ENCODE measurements around the gene TMEM117.
"Not testable (repeated sequence)": the region's sequence is repeated elsewhere in the genome, so short reads cannot be mapped to it uniquely, and the experiment has no call there.

TMEM117 gene

DNA sequence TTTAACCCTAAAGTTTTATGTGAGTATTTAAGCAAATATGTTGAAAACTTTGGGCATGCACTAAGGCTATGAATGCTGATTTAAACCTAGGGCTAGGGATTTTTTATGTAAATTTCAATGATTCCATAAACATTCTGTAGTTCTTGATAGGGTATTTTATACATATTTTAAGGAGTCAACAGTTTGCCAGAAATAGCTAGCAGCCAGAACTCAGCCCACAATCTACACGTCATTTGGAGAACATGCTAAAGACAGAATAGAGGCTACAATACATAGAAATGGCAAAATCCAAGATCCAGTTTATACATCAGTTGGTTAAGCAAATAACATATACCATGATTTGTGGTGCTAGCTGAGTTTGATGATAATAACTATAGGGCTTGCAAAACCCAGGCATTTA lies 184.7 kb downstream of the TMEM117 start:
- no peak overlapping the region for H3K4me3 ChIP-seq (replicated peaks in 1 of 2; ENCODE audit: low read depth in 2 of 2, low read length in 2 of 2)
- TF ChIP-seq, protein P1, sequence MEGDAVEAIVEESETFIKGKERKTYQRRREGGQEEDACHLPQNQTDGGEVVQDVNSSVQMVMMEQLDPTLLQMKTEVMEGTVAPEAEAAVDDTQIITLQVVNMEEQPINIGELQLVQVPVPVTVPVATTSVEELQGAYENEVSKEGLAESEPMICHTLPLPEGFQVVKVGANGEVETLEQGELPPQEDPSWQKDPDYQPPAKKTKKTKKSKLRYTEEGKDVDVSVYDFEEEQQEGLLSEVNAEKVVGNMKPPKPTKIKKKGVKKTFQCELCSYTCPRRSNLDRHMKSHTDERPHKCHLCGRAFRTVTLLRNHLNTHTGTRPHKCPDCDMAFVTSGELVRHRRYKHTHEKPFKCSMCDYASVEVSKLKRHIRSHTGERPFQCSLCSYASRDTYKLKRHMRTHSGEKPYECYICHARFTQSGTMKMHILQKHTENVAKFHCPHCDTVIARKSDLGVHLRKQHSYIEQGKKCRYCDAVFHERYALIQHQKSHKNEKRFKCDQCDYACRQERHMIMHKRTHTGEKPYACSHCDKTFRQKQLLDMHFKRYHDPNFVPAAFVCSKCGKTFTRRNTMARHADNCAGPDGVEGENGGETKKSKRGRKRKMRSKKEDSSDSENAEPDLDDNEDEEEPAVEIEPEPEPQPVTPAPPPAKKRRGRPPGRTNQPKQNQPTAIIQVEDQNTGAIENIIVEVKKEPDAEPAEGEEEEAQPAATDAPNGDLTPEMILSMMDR (IDR thresholded peaks at IDR 0.05; ENCODE audit: low read depth, low read length) = no peak
- DNase-seq (ENCODE audit: low read depth in 2 of 2) = no peak

DNA sequence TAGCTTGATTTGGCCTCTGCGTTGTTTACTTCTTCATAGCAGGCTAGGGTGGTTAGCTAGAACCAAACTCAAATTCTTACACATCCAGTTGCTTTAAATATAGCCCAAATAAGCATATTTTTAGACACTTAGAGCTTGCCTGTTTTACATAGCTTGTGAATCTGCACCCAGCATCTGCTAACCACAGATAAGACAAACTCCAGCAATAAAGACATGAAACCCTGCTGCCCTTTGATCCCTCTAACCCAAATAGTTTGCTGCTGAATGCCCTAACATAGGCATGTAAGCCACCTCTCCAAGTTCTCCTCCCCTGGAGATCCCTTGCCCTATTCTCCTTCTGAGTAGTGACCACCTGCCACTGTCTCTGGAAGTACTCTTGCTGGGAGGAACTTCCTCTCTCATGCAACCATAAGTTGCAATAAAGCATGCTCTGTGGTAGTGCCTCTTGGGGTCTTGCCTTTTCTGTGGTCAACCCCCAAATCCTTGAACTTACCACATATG lies 185.6 kb downstream of the TMEM117 start:
- no peak for DNase-seq (ENCODE audit: low read depth in 2 of 2)
- TF ChIP-seq, protein P1 (IDR thresholded peaks at IDR 0.05; ENCODE audit: low read depth, low read length) = no peak
- H3K4me3 ChIP-seq (replicated peaks in 1 of 2; ENCODE audit: low read depth in 2 of 2, low read length in 2 of 2) = no peak overlapping the region

DNA sequence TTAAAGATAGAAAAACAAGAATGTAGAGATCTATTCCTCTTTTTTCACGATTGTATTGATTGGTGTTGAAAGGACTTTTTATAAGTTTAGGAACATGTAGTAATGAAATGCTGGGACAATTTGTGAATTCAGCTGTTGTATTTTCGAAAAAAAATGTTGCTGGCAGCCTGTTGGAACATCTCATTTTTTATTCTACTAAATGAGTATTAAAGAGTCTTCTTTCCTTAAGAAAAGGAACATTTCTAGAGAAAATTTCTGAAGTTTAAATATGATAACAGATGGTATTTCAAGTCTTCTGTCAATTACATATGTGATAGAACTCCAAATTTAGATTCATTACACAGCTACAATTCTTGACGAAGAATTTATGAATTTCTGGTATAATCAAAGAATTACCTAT lies 189.6 kb downstream of the TMEM117 start:
- DNase-seq (ENCODE audit: low read depth in 2 of 2) = no peak
- H3K4me3 ChIP-seq (replicated peaks in 1 of 2; ENCODE audit: low read depth in 2 of 2, low read length in 2 of 2) = no peak overlapping the region
- TF ChIP-seq, protein P1 (IDR thresholded peaks at IDR 0.05; ENCODE audit: low read depth, low read length) = no peak

DNA sequence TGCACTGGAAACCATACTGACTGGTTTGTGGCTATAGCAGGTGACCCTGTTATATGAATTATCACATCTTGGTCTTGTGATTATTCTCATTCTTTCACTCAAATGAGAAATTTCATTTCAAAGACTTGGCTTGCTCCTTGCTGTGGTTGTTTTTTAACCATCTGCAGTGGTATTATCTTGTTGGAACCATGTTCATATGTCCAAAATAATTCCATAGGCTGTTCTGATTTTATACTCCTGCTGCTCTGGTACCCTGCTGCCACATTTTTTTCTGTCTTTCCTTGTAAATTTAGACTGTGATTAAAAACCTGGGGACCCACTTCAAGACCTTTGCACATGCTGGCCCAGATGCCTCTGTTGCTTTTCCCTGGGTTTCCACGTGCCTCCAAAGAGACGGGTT lies 190.2 kb downstream of the TMEM117 start:
- TF ChIP-seq, protein P1 (IDR thresholded peaks at IDR 0.05; ENCODE audit: low read depth, low read length) = no peak
- DNase-seq (ENCODE audit: low read depth in 2 of 2) = no peak
- H3K4me3 ChIP-seq (replicated peaks in 1 of 2; ENCODE audit: low read depth in 2 of 2, low read length in 2 of 2) = no peak overlapping the region

DNA sequence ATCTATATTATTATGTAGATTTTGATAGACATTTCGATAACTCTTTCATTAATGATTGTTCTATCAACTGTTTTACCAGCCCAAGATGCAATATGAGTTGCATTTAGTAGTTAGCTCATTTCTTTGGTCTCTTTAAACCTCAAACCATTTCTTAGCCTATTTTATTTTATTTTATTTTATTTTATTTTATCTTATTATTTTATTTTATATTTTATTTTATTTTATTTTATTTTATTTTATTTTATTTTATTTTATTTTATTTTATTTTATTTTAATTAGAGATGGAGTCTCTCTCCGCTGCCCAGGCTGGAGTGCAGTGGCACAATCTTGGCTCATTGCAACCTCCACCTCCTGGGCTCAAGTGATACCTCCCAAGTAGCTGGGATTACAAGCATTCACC lies 191.0 kb downstream of the TMEM117 start:
- H3K4me3 ChIP-seq (replicated peaks in 1 of 2; ENCODE audit: low read depth in 2 of 2, low read length in 2 of 2) = not testable (repeated sequence)

DNA sequence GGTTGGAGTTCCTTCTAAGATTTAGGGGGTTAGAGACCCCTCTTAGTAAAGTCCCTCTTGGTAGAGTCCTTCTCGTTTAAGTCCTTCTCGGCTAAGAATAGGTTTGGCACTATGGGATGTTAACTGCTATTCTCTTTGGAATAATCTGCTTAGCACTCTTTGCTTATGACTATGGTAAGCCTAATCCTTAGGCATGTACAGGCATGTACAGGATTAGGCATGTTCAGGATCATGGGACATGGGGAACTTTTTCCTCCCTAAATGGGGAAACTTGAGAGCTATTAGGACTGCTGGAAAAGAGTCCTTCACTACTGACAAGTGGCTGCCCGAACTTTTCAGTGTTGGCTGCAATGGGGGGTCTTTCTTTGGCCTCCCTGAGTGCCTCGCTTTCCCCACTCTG lies 193.3 kb downstream of the TMEM117 start:
- TF ChIP-seq, protein P1 (IDR thresholded peaks at IDR 0.05; ENCODE audit: low read depth, low read length) = no peak
- DNase-seq (ENCODE audit: low read depth in 2 of 2) = no peak

More for the DNA sequence above, 191.0 kb downstream of the TMEM117 start:
- DNase-seq (ENCODE audit: low read depth in 2 of 2) = not testable (repeated sequence)

DNA sequence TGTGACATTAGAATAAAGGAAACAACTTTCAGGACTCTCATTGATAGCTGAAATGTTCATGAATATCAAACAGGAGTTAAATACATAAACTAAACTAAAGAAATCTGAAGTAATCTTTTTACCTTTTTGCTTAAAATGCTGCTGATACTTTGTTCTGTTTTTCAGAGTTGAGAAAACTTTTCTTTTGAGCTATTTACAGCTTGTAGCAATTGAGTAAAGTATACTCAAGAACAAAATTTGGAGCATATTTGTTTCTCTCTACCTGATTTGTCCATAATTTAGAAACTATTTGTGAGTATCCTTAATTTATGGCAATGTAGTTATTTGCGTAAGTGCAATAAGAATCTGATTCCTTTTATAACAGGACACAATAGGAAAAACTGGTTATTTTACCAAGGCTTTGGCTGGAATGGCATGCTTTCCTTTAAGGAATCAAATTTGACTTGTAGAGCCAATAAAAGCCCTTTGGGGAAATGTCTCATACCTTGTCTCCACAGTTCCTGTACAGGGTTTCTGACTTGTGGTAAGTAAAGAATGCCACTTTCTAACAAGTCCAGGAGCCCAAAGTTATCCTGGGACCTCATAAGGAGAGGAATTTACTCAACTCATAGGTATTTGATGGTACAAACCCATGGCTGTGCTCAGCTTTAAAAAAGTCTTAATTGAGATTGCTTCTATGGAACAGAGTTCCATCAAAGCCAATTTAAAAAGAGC lies 195.7 kb downstream of the TMEM117 start:
- TF ChIP-seq, protein P1 (IDR thresholded peaks at IDR 0.05; ENCODE audit: low read depth, low read length) = no peak
- no peak for DNase-seq (ENCODE audit: low read depth in 2 of 2)

More for the DNA sequence above, 193.3 kb downstream of the TMEM117 start:
- H3K4me3 ChIP-seq (replicated peaks in 1 of 2; ENCODE audit: low read depth in 2 of 2, low read length in 2 of 2) = no peak overlapping the region

More for the DNA sequence above, 195.7 kb downstream of the TMEM117 start:
- no peak overlapping the region for H3K4me3 ChIP-seq (replicated peaks in 1 of 2; ENCODE audit: low read depth in 2 of 2, low read length in 2 of 2)
